COLO668 (cell line): ENCODE data around the gene PRPSAP2.
"Not testable (repeated sequence)": the region's sequence is repeated elsewhere in the genome, so short reads cannot be mapped to it uniquely, and the experiment has no call there.

Experiments used
- DNase-seq: peaks from one replicate; lab custom pipeline; 2025; ENCODE audit not compliant: unreplicated experiment; lab: John Stamatoyannopoulos, UW

Gene PRPSAP2

GRCh38 chr17:18857864-18858566, at the start of gene PRPSAP2:
TSS of gene PRPSAP2 (plus strand) at chr17:18858131. CDS start at chr17:18865834, 7,703 bp downstream.
- peak; percentile 95 for DNase-seq

- DNase-seq: not testable (repeated sequence)
These were observed 42.0 kb upstream of the PRPSAP2 start for GRCh38 chr17:18815924-18816323.

DNA sequence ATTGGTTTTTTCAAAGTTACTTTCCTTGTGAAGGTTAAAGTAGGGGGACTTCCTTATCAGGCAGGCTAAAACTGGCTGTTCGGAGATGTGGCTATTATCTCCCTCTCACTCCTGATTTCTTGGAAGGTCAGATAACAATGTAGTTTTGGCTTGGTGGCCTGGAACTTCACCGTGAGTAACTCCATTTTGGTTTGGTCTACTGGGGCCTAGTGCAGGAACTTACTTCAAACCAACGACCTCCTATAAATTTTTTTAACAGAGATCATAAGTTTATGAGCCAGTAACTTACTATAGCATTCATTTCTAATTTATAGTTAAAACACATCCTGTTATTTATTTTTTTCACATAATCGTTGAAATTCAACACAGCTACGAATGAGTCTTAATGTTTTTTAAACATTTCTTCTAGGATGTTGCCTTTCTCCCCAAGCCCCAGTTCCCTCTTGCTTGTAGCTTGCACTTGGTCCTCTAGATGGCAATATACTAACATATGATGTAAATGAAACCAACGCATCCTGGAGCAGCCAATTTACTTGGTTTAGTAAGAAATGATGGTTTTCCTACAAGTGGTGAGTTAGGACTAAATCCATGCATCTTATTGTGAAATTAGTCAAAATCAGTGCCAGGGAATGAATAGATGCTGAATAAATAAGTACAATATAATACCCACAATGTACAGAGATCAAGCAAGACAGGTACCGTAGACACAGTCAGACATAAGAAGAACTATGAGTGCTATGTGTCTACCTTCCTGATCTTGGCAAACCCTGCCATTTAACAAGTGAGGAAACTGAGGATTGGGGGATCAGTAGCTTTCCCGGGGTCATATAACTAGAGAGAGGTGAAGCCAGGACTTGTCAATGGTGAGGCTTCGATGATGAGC, 41.2 kb upstream of the PRPSAP2 start:
- peak; percentile 13 for DNase-seq

- DNase-seq: not testable (repeated sequence)
These were observed 36.5 kb upstream of the PRPSAP2 start for GRCh38 chr17:18821430-18821829.

DNA sequence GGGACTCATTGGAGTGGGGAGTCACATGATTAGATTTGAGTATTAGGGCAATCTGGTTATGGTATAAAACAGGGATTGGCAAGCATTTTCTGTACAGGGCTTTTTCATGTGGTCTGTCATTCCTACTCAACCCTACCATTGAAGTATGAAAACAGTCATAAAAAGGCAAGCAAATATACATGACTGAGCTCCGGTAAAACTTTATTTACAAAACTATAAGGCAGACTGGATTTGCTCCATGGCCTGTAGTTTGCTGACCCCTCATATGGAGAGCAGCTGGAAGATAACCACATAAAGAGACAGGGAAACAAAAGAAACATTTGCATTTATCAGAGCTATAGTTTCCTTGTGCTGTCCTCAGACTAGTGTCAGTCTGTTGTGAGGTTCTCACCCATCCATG, 30.3 kb upstream of the PRPSAP2 start:
- DNase-seq: not testable (repeated sequence)

GRCh38 chr17:18848501-18848900, 9.4 kb upstream of the PRPSAP2 start:
- DNase-seq: no peak

GRCh38 chr17:18850679-18851078, 7.3 kb upstream of the PRPSAP2 start:
- no peak for DNase-seq

DNA sequence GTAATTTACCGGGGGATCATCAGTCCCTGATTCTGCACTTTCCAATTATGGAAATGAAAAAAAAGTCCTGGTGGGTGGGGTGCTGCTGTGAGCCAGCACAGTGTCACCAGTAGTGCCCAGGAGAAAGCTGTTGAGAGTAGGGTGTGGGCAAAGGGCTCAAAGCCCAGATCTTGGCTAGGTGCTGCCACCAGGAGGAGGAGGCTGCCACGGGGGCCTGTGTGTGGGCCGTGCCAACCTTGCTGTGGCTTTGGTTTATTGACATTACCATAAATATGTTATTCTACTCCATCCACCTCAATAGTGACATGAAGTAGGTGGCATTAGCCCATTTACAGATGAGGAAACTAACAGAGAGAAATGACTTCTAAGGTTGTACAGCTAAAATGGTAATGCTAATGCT, 6.7 kb upstream of the PRPSAP2 start:
- DNase-seq: peak; percentile 1

DNA sequence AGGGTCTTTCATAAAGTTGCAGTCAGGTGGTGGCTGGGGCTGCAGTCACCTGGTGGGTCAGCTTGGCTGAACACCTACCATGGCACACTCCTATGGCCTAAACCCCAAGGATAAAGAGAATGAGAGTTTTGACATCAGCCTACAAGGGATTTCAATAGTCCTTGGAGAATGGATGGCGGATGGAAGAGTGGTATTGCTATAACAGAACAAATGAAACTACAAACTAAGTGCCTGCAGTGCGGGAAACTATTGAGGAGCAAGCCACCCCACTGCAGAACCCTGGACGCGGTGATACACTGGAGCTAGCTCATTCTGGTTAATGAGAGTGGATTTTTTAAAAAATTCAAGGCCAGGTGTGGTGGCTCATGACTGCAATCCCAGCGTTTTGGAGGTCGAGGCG, 3.0 kb upstream of the PRPSAP2 start:
- no peak for DNase-seq

DNA sequence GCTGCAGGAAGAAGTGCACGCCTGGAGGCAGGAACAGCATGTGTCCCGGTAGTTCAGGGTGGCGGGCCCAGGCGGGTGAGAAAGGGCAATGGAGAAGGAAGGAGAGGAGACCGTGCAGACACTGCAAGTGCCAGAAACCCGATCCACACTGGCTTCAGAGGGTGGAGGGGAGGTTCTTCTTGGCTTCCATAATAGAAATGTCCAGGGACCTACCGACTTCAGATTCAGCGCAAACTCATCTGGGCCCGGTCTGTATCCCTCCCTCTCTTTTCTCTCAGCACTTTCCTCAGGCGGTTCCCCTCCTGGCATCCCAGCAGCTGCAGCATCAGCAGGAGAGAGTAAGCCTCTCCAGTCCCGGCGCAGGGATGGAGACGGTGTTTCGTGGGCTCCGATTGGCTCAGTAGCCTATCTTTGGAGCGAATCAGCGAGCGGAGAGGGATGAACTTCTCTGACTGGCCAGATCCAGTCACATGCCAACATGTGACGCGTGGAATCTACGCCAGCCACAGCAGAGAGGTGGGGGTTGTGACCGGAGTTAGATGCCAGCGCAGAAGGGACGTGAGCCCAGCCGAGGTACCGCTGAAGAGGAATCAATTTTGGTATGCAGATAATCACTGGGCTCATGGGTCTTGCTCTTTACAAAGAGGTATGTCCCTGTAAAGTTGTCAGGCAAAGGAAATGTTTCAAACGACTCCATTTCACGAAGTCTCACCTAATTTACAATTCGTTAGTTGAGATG, 1.9 kb upstream of the PRPSAP2 start:
- DNase-seq: peak; percentile 81

GRCh38 chr17:18856570-18856915, 1.4 kb upstream of the PRPSAP2 start:
- DNase-seq: no peak

DNA sequence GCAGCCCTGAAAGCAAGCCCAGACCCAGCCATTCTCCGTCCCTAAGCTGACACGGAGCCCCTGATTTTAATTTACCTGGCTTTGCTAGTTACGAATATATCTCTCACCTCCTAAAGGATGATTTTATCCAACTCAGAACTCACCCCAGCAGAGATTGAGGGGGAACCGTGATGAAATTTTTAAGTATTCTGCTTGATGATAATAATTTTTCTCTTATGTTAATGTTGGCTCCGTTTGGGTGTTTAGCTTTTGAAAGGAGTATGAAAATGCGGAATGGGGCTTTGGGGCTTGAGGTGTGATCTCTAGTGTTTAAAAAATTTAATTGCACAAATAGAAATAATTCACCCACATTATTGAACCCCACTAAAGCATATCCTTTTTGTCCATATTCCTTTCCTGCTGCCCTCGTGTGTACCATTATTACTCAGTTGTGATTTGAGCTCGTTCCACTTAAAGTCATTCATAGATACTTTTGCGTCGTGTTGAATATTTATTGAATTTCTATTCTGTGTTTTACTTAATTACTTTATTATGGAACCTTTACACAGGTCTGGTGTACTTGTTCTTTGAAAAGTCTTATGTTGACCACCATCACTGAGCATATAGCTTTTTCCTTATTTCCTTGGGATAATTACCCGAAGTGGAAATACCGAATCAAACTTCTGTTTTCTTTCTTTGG, 775 bp downstream of the PRPSAP2 start:
- DNase-seq: no peak

- no peak for DNase-seq
These were observed 1.3 kb downstream of the PRPSAP2 start for GRCh38 chr17:18859256-18859655.

DNA sequence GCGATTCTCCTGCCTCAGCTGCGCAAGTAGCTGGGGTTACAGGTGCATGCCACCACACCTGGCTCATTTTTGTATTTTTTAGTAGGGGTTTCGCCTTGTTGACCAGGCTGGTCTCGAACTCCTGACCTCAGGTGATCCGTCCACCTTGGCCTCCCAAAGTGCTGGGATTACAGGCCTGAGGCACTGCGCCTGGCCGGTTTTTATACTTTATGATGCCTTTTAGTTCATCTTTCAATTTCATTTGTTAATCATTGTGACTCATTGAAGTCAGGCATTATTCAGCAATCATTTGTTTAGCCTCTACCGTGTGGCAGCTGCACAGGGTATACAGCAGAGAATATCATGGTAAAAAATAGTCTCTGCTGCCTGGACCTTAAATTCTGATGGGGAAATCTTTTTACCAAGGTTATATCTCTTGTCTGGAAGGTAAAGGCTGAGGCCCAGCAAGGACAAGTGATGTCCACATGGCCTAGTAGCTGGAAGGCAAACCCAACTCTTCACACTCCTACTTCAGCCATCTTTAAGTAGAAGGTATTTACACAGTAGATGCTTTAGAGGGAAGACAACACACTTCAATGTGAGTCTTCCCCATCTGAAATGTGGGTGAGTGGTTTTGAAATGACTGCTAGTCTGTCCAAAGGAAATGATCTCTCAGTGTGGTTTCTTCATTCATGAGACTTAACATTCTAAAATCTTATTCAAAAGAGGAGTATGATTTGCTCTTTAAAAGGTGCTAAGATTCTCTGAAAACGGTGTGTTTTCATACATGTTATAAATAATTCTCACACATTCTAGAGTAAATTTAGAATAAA, 2.4 kb downstream of the PRPSAP2 start:
- no peak for DNase-seq

DNA sequence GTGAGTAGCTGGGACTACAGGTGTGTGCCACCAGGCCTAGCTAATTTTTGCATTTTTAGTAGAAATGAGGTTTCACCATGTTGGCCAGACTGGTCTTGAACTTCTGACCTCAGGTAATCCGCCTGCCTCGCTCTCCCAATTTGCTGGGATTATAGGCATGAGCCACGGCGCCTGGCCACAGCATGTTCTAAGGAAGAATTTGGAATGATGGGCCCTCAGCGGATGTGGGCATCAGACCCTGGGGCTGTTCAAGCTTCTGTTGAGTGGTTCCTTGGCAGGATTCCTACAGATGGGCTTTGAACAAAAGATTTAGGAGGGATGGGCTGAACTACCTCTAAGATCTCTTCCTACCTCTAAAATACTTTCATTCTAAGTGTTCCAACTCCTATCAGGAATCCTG, 4.1 kb downstream of the PRPSAP2 start:
- no peak for DNase-seq

GRCh38 chr17:18864996-18865395, 7.1 kb downstream of the PRPSAP2 start:
- DNase-seq: not testable (repeated sequence)

DNA sequence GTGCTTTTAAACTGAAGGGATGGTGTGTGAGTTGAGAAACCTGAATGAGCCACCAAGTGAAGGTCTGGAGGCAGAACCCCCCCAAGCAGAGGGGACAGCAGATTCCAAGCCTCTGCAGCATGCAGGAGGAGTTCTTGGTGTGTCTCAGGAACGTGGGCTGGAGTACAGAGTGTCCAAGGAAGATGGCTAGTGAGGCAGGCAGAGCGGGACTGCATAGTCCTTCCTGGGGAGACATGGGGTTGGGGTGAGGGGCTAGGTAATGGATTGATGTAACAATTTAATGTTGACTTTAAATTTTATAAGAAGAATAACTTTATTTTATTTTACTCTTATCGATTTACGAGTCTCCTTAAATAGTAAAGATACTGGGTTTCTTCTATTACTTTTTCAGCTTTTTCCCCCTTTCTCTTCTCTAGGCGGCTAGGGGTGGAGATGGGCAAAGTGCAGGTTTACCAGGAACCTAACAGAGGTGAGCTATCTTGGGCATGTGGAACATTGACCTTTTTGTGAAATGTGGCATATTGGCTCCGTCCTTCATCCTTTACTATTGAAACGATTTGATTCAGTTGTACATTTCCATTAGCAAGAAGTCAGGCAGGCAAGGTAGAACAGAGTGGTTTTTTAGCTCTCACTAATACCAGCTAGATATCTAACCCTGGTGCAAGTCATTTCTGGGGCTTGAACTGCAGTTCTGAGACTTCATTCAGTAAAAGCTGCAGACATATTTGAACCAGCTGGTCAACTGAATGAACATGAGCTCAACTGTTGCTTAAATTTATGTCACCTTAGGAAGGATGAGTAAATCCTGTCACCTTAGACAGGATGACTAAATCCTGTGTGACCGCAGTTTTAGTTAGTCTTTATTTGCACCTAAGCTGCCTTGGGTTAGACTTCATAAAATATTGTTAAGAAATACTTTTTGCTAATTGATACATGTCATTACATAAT, 9.2 kb downstream of the PRPSAP2 start:
- DNase-seq: no peak

- DNase-seq: no peak
These were observed 19.2 kb downstream of the PRPSAP2 start for GRCh38 chr17:18877104-18877645.

DNA sequence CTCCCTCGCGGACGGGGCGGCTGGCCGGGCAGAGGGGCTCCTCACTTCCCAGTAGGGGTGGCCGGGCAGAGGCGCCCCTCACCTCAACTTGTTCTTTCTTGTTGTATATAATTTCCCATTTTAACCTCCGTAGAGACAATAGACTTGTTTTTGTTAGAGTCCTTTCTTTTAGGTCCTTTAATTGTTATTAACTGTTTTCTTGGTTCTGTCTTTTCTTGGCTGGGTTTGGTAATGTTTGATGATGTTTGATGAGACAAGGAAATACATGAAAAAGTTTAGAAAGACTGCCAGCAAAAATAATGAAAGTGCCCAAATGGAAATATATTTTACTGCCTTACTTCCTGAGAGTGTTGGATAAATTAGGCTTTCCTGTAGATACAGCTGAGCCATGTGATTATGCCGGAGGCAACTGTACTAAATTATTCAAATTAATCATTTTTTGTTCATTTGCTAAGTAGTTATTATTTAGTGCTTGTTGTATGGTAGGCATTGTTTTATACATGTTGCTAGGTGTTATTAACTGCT, 30.9 kb downstream of the PRPSAP2 start:
- no peak for DNase-seq
